ENCODE results near the gene WDR45.
A peak's percentile ranks its signal among the peaks of the same experiment; 100 is the strongest.
"Not testable (repeated sequence)": the region's sequence is repeated elsewhere in the genome, so short reads cannot be mapped to it uniquely, and the experiment has no call there.

Gene WDR45

DNA sequence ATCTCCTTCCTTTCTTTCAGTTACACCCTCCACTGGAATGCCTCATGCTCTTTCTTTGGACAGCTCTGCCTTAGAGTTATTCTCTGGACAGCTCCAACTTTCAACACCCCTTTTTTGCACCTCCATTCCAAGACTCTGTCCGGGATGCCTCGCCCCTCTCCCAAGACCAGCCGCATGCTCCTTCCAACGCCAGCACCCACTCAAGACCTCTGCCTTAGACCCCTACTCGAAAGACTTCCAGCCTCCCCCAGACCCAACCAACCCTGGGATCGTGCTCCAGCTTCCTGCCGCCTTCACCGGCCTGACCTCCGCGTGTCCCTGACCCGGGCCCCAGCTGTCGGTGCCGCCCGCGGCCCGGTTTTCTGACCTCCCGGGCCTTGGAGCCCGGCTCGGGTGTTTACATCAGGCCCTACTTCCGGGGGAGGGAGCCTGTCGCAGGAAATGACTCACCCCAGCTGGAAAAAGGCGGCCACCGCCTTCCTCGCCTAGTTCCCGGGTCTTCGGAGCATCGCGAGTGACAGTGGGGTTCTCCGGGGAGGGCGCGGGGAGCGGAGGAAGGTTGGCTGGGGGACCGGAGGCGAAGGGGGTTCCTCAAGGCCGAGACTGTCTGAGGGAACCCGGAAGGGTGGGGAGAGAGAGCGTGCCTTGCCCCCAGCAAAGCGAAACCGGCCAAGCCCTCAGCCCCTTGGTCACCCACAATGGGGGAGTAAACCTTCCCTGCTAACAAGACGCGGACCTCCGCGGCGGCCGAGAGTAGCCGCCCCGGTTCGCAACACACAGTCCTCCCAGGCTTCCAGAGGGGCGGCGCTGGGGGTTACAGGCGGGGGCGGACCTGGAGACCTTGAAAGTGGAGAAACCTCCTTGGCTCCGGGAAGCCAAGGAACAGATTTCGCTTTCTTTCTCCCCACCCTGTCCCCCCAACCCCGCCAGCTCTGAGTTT is at the start of gene WDR45:
Gene WDR45, minus strand, starts transcription at position 399 of the 940 bp plus-strand sequence. CDS start 1,792 bp downstream, outside the sequence.
- DNase-seq: peak; percentile 52

DNA sequence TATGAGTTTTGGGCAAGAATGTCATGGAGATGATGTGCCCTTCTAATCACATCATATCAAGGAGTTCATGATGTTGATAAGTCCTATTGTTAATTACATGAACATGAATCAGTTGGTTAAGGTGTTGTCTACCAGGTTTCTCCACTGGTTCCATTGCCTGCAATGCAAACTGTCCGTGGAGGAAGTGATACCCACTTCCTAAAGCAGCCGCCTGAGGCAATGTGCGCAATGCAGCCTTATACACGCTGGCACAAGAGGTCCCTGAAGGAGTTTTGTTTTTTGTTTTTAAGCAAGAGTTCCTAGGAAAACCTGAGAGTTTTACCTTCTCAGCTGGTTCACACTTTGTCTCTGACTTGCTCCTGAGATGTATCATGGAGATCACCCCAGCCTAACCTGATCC is 49.7 kb upstream of the WDR45 start:
- no peak for DNase-seq

DNA sequence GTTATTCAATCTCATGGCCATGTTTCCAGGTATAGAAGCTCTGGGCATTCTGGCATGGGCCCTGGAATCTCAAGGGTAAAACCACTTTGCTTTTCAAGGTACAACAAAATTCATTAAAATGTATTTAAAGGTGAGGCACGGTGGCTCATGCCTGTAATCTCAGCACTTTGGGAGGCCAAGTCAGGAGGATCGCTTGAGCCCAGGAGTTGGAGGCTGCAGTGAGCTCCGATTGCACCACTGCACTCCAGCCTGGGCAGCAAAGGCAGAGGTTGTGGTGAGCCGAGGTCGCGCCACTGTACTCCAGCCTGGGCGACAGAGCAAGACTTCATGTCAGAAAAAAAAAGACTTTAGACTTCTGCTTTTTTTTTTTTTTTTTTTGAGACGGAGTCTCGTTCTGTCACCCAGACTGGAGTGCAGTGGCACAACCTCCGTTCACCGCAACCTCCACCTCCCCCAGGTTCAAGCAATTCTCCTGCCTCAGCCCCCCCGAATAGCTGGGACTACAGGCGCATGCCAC is 48.1 kb upstream of the WDR45 start:
- not testable (repeated sequence) for DNase-seq

DNA sequence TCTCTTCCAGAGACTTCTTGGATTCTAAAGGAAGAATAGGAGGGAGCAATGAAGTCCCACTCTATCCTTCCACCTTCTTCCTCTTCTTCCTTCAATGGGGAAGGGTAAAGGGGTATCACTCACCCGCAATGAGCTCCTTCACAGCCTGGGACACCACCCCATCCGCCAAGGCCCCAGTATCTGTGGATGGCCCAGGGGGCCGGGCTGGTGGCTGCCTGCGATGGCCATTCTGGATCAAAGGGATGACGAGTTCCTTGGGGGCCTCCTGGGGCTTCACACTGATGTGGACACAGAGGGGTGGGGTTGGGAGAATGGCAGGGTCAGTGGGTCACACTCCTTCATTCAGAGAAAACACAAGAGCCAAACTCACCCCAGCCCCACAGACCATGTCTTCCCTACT is 42.8 kb upstream of the WDR45 start:
- no peak for DNase-seq

DNA sequence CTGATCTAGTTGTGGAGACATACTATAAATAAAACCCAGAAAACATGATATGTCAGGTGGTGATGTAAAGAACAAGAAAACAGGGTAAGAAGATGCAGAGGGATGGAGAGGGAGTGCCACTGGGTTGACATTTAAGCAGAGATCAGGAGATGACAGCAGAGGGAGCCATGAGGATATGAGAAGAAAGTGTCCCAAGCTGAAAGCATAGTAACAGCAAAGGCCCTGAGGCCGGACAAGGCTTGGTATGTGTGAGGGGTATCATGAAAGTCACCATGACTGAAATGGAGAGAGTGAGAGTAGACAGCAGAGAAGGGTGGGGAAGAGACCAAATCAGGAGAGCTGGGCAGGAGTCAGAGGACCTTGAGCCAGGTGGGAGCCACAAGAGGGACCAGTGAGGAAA is 40.4 kb upstream of the WDR45 start:
- no peak for DNase-seq

DNA sequence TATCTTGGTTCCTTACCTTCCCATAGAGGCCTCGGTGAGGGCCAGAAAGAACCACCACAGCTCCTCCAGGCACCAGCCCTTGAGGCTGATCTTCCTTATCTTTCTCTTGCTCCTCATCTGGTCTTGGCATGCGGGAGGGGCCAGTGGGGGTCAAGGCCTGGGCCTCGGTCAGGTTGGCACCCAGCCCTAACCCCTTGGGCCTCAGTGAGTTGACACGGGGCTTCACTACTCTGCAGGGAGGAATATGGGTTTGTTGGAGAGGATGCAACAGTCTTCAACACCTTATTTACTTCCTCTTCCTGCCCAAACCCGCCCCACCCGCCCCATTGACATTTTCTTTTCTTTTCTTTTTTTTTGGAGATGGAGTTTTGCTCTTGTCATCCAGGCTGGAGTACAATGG is 37.9 kb upstream of the WDR45 start:
- no peak for DNase-seq

DNA sequence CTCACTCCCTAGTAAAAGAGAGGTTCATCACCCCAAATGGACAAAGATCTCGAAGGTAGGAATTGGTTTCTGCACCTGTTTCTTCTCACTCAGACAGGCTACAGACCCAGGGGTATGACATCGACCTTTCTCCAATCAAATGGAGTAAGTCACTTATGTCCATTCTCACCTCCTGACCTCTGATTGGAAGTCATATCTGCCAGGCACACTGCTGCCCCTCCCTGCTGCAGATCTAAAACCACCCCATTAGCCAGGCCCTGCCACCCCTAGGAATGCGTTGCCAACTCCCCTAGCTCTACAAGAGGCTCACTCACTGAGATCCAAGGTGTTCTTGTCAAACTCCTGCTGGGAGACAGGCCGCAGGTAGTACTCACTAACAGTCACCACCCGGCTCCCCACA is 37.0 kb upstream of the WDR45 start:
- no peak for DNase-seq

DNA sequence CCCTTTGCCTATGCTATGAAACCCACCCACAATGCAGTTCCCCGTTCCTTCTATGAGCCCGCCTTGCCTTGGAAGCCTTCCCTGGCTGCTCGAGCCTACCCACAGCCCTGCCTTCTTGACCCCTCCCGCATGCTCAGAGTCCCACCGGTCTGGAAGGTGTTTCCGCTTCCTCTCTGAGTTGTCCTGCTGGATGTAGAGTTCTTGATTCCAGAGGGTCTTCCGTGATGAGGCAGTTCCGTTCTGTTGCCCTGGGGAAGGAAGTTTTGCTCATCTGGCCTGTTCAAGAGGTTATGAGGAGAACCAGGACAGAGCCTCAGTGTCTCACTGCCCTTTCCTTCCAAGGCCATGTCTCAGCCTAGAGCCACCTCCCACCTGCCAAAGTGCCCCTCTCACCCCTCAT is 36.4 kb upstream of the WDR45 start:
- DNase-seq: no peak

DNA sequence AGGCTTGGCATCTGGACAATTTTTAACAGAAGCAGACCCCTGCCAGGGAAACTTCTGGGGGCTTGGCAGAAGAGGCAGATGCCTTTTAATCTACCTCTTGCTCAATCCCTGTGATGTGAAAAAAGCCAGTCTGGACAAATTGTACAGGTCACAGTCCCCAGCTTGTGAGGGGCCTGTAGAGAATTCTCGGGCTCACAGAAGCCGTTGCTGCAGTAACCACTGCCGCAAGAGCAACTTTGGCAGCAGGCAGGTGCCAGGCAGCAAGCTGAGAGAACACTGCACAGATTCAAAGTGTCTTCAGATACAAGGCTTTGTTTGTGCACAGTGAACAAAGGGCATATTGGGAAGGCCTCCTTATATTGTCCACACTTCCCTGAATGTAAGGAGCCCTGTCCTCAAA is 32.1 kb upstream of the WDR45 start:
- DNase-seq: peak; percentile 80

DNA sequence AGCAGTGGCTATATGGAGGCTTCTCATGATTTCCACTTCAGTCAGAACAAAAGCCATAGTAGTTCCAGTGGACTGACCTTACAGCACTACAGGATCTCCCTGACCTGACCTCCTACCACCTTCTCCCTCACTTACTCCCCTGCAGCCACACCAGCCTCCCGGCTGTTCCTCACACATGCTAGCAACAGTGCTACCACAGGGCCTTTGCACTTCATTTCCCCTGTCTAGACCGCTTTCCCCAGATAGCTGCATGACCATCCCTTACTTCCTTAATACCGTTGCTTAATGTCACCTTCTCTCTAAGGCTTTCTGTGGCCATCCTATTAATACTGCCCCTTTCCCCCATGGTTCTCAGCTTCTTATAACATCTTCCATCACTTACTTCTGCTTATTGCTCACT is 30.7 kb upstream of the WDR45 start:
- no peak for DNase-seq

DNA sequence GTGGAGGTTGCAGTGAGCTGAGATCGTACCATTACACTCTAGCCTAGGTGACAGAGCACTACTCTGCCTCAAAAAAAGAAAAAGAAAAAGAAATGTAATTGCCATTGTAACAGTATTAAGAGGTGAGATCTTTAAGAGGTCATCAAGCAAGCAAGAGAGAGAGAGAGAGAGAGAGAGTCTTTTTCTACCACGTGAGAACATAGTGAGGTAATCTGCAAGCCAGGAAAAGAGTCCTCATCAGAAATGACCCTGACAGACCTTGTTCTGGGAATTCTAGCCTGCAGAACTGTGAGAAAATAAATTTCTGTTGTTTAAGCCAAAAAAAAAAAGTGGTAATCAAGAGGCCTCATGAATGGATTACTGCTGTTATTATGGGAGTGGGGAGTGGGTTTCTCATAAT is 29.0 kb upstream of the WDR45 start:
- no peak for DNase-seq

DNA sequence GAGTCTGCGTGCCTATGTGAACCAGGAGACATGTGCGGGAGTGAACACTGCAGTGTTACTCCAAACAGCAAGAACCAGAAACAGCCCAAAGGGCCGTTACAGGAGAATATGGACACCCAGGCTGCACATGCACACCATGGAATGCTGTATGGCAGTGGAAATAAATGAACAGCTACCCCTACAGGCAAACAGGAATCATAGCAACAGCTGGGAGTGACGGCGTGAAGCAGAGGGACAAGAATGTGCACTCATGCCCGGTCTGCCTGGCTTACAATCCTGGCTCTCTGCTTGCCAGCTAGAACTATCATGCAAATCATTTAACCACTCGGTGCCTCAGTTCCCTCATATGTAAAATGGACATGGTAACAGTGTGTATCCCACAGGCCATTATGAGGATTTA is 27.2 kb upstream of the WDR45 start:
- DNase-seq: peak; percentile 15

DNA sequence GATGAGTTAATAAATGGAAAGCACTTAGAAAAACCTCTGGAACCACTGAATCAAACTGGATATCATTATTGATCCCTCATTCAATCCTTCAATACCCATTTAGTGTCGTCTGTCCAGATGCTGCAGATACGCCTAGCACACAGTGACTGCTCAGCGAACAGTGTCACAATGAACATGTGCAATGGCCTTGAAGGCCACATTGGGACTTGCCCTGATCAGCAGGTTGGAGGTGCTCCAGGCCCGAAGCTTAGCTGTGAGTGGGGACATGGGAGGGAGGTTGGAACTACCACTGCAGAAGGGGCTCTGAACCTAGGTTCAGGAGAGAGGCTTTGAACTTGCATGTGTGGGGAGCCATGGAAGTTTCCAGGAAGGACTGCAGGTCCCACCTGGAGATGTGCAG is 26.6 kb upstream of the WDR45 start:
- DNase-seq: no peak

DNA sequence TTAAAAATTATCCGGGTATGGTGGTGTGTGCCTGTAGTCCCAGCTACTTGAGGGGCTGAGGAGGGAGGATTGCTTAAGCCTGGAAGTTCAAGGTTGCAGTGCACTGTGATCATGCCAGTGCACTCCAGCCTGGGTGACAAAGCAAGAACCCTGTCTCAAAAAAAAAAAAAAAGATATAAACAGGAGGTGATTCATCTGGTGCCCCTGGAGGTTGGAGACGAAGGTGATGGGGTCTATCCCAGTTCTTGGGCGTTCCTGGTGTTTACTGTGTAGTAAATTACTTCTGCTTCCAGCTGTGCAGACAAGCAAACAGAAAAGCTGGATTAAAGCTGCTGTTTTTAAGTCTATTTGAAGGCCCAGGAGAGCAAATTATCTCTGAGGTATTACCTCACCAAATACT is 23.9 kb upstream of the WDR45 start:
- no peak for DNase-seq

DNA sequence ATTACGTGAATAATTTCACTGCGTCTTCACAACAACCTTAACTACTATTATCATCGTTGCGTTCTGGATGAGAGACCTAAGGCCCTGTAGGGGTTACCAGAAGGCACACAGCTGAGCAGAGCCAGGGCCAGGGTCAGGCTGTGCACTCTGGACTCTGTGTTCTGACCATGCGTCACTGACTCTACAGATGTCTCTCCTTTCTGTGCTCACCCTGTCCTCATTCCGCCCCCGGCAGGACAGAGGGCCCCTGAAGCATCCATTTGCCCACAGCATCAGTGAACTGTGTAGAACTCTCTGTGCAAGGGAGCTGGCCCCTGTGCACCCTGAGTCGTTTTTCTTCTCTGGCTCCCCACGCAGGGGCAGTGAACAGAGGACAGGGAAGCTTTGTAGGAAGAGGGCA is 22.5 kb upstream of the WDR45 start:
- DNase-seq: no peak

DNA sequence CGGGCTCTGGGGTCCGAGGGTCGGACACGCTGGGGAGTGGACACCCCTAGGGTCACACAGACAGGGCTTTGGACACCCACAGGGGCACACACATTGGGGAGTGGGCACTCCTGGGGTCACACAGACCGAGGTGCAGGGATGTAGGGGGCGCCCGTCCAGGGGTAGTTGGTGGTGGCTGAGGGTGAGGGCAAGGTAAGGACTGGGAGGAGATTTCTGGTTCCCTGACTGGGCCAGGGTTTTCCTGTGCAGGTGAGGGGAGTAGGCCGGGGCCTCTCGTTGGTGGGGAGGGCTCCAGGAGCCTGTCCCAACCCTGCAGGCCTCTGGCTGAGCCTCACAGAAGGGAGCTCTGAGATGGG is 21.9 kb upstream of the WDR45 start:
- DNase-seq: no peak

DNA sequence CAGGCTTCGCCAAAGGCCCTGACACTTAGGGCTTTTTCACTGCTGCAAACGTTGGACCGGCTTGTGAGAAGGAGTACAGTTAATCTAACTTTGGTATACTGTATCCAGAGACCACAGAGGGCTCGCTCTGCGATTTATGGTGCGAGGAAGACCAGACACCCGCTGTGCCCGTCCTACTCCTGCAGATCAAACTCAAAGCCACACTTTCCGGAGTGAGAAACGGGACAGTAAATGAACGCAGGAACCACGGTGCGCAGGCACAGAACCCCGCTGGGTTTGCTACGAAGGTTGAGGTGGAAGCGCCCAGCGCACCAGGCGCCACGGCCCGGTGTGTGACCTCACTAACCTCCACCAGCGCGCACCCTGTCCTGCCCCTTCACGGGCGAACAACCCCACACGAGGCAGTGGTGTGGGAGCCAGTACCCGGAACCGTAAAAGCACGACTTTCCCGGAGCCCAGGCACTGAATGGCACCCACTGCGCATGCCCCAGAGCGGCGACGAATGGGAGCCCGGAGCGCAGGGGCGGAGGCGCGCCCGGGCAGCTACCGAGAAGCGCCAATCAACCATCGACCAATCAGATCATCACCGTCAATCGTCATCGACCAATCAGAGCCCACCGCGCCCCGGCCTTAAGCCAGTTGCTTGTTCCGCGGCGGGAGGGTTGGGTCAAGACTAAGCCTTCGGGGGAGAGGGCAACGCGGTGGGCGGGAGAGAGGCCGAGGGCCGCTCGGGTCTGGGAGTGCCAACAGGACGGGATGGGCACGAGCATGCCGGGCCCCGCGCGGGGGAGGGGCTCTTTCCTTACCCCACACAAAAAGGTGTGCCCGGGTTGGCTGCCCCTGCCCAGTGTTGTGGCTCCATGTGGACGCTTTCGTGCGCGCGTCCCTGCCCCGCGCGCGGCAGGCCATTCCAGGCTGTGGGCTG is 21.3 kb upstream of the WDR45 start:
- peak; percentile 92 for DNase-seq

DNA sequence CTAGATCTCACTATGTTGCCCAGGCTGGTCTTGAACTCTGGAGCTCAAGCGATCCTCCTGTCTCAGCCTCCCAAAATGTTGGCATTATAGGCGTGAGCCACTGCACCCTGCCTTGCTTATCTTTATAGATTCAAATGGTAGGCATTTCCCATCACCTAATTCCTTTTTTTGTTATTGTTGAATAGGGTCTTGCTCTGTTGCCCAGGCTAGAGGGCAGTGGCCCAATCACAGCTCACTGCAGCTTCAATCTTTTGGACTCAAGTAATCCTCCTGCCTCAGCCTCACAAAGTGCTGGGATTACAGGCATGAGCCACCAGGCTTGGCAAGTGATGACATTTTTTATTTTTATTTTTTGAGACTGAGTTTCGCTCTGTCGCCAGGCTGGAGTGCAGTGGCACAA is 16.7 kb upstream of the WDR45 start:
- no peak for DNase-seq

DNA sequence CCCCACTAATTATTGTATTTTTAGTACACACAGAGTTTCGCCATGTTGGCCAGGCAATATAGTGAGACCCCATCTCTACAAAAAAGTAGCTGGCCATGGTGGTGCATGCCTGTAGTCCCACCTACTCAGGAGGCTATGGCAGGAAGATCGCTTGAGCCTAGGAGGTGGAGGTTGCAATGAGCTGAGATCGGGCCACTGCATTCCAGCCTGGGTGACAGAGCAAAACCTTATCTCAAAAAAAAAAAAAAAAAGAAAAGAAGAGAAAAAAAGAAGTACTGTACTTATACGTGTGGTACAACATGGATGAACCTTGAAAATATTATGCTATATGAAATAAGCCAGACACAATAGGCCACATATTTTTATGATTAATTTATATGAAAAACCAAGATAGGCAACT is 9.9 kb upstream of the WDR45 start:
- no peak for DNase-seq

DNA sequence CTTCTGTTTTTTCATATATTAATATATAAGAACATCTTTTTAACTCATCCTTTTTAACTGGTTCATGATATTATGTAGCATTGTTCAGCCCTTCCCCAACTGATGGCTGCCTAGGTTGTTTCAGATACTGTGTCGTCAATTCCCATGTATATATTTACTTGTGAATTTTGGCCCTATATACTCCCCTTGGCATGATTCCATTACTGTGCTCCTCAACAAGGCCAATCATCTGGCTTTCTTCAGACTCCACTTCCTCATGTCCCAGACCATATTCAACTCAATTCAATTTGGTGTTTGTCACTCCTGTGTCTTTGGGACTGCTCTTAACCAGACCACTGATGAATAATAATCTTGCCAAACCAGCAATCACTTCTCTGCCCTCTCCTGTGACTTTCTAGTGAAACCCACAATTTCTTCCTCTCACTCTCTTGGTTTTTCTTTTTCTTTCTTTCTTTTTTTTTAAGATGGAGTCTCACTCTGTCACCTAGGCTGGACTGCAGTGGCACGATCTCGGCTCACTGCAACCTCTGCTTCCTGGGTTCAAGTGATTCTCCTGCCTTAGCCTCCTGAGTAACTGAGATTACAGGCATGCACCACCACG is 2.7 kb upstream of the WDR45 start:
- DNase-seq: no peak

DNA sequence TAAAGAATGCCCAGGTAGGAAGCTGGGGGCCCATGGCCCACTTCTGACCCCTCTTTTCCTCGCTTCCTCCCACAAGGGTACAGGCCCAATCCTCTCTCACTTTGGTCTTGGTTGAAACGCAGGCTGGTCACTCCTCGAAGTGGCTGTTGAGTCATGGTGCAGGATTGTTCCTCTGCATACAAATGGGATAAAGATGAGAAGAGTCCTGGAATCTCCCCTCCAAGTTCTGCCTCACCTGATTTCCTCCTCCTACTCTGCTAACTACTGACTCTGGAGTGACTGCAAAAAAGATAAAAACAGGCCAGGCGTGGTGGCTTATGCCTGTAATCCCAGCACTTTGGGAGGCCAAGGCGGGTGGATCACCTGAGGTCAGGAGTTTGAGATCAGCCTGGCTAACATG is 1.7 kb downstream of the WDR45 start:
- DNase-seq: no peak

DNA sequence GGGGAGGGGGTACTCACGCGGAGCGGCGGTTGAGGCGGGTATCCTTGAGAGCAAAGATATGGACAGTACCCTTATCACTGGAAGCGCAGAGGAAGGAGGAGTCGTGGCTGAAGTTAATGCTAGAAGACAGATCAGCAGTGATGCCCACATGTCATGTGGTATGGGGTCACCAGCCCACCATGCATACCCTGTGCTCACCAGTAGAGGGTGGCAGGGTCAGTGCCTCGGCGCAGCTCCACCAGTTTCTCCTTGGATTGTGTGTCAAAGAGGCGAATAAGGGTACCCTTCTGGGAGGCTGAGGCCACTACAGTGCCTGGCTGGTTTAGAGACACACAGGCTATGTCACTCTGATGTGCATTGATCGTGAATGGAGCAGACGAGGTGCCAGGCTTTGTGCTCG is 4.3 kb downstream of the WDR45 start:
- no peak for DNase-seq

Data from midbrain (tissue), 1 donor.